Loucy (cell line): ENCODE measurements around the gene SLC27A3.

Experiments
- H2AFZ ChIP-seq: fragments of 200-600 bp; sonication (generic); 2 replicates; pipeline ENCODE4 v1.6.0; 2016; ENCODE audit warnings: antibody characterized with exemption, mild to moderate bottlenecking, low read length, moderate library complexity
- H3F3A ChIP-seq: fragments of 200-600 bp; 2 replicates; pipeline ENCODE4 v1.6.0; 2016; ENCODE audit warnings: antibody characterized with exemption, low read depth, mild to moderate bottlenecking
- H3K27me3 ChIP-seq: fragments of 200-600 bp; sonication (generic); 2 replicates; pipeline ENCODE4 v1.6.1; 2014; ENCODE audit warnings: low read length, mild to moderate bottlenecking; ENCODE audit not compliant: insufficient read depth, poor library complexity, severe bottlenecking
- H3K36me3 ChIP-seq: fragments of 200-600 bp; sonication (generic); 2 replicates; pipeline ENCODE4 v1.6.1; 2016; ENCODE audit warnings: low read length; ENCODE audit not compliant: insufficient read depth
- H3K4me1 ChIP-seq: fragments of 200-600 bp; sonication (generic); 2 replicates; pipeline ENCODE4 v1.5.1; 2014; ENCODE audit warnings: low read length, mild to moderate bottlenecking; ENCODE audit not compliant: insufficient read depth, poor library complexity, severe bottlenecking
- H3K4me2 ChIP-seq: fragments of 200-600 bp; sonication (generic); 2 replicates; pipeline ENCODE4 v1.6.0; 2014; ENCODE audit warnings: antibody characterized with exemption, low read length, low read depth, mild to moderate bottlenecking; ENCODE audit not compliant: poor library complexity, severe bottlenecking
- H3K4me3 ChIP-seq: fragments of 200-600 bp; sonication (generic); 2 replicates; pipeline ENCODE4 v1.5.1; 2014; ENCODE audit warnings: low read length, mild to moderate bottlenecking, mixed read lengths; ENCODE audit not compliant: poor library complexity, severe bottlenecking
- H3K79me2 ChIP-seq: fragments of 200-600 bp; sonication (generic); 2 replicates; pipeline ENCODE4 v1.6.1; 2014; ENCODE audit warnings: low read length; ENCODE audit not compliant: insufficient read depth
- H3K9ac ChIP-seq: fragments of 200-600 bp; sonication (generic); 2 replicates; pipeline ENCODE4 v1.6.0; 2014; ENCODE audit warnings: mild to moderate bottlenecking, low read depth, low read length, moderate library complexity; ENCODE audit not compliant: poor library complexity, severe bottlenecking
- H3K9me2 ChIP-seq: fragments of 200-600 bp; sonication (generic); replicated peaks from 2 replicates; pipeline ENCODE4 v1.6.1; 2016; ENCODE audit warnings: low read depth, low read length, mixed read lengths
- H3K9me3 ChIP-seq: fragments of 200-600 bp; sonication (generic); 2 replicates; pipeline ENCODE4 v1.6.1; 2014; ENCODE audit warnings: mild to moderate bottlenecking, antibody characterized with exemption, low read length, low read depth; ENCODE audit not compliant: insufficient read depth
- H4K20me1 ChIP-seq: fragments of 200-600 bp; sonication (generic); 2 replicates; pipeline ENCODE4 v1.6.0; 2014; ENCODE audit warnings: antibody characterized with exemption, low read length, mild to moderate bottlenecking; ENCODE audit not compliant: insufficient read depth, poor library complexity, severe bottlenecking
- EZH2phosphoT487 ChIP-seq: fragments of 200-600 bp; IDR thresholded peaks from 2 replicates; pipeline ENCODE4 v1.6.1; 2018; ENCODE audit warnings: antibody characterized with exemption, mild to moderate bottlenecking, moderate library complexity, borderline replicate concordance
- TF ChIP-seq, protein P1 (sequence below): fragments of 200-600 bp; sonication (generic); conservative IDR thresholded peaks from 2 replicates; pipeline ENCODE4 v1.5.1; 2014; ENCODE audit warnings: mild to moderate bottlenecking, antibody characterized with exemption, low read length

SLC27A3 gene

DNA sequence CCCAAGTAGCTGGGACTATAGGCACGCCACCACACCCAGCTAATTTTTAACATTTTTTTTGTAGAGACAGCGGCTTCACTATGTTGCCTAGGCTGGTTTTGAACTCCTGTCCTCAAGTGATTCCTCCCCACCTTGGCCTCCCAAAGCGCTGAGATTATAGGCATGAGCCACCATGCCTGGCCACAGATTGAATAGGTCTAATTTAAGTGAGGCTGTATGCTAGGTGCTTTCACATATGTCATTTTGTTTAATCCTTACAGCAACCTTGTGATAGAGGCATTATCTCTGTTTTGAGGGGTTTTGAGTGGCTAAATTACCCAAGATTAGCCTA is 40.2 kb upstream of the SLC27A3 start:
- no peak overlapping the region for H3K9ac ChIP-seq
- H3K4me1 ChIP-seq: peaks cover 10% of the 10 kb centered on the region
- H3K9me3 ChIP-seq: no peaks in the 10 kb centered on the region
- H3K27me3 ChIP-seq: no peaks in the 10 kb centered on the region
- H3K4me3 ChIP-seq: no peak overlapping the region
- H3K36me3 ChIP-seq: no peaks in the 10 kb centered on the region
- no peaks in the 10 kb centered on the region for H4K20me1 ChIP-seq
- no peak for TF ChIP-seq EZH2phosphoT487
- TF ChIP-seq, protein P1, sequence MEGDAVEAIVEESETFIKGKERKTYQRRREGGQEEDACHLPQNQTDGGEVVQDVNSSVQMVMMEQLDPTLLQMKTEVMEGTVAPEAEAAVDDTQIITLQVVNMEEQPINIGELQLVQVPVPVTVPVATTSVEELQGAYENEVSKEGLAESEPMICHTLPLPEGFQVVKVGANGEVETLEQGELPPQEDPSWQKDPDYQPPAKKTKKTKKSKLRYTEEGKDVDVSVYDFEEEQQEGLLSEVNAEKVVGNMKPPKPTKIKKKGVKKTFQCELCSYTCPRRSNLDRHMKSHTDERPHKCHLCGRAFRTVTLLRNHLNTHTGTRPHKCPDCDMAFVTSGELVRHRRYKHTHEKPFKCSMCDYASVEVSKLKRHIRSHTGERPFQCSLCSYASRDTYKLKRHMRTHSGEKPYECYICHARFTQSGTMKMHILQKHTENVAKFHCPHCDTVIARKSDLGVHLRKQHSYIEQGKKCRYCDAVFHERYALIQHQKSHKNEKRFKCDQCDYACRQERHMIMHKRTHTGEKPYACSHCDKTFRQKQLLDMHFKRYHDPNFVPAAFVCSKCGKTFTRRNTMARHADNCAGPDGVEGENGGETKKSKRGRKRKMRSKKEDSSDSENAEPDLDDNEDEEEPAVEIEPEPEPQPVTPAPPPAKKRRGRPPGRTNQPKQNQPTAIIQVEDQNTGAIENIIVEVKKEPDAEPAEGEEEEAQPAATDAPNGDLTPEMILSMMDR: no peak
- H3K4me2 ChIP-seq: no peak overlapping the region
- no peak overlapping the region for H2AFZ ChIP-seq
- peaks cover 11% of the 10 kb centered on the region; the same call in 1 of the 2 replicates for H3K79me2 ChIP-seq
- H3F3A ChIP-seq: no peaks in the 10 kb centered on the region
- no peaks in the 10 kb centered on the region for H3K9me2 ChIP-seq

DNA sequence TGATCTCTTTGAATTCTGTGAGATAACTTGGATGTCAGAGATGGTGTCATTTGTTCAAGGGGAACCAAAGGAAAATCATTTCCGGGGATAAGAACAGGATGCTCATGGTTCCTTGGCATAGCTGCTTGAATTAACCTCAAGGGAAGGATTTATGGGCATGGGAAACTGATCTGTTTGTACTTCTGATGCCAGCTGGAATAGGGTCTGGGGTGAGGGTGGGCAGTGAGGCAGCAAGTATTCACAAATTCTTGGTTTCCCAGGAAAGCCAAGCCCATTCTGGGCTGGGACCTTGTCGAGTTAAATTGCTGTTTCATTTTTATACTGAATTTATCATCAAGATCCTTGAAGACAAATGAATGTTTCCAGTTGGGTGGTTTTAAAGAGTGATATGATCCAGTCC is 33.2 kb upstream of the SLC27A3 start:
- Histone ChIP-seq H3K4me1 (no peaks in the 10 kb centered on the region), H3K9ac (no peak overlapping the region), H3K9me3 (no peaks in the 10 kb centered on the region), H3K36me3 (peaks cover 37% of the 10 kb centered on the region; the same call in 1 of the 2 replicates), H3F3A (no peaks in the 10 kb centered on the region), H2AFZ (no peak overlapping the region), H3K4me3 (no peak overlapping the region), H3K27me3 (no peaks in the 10 kb centered on the region), H3K79me2 (no peaks in the 10 kb centered on the region), H3K4me2 (no peak overlapping the region), H3K9me2 (no peaks in the 10 kb centered on the region), H4K20me1 (no peaks in the 10 kb centered on the region)
- no peak for TF ChIP-seq EZH2phosphoT487
- TF ChIP-seq, protein P1: no peak

DNA sequence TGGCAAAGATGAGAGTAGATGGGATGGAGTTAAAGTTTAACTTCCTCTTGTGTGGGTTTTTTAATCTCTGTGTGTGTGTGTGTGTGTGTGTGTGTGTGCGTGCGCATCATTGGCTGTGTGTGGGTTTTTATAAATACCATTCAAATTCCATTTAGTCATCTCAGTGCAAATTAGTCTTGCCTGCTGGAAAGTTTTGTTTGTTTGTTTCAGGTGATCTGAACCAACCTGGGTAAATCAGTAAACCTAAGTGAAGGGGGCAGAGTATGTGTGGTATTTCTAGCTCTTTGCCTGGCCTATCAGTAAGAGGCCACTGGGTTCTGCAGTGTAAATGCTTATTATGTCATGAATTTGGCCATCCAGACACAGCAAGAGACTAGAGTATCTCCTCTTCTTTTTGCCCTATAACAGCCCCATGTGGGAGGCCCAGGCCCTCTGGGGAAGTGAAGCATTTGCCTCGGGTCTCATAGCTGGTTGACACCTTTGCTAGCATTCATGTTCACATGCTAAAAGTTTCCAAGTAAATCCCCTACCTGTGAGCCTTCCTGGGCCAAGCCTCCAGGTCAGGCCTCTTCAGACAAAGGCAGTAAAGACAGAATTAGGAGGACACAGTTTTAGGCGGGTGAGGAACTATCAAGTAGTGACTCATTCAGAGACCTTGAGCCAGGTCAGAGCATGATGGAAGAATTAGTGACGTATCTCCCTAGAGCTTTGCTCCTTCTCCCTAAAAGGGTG is 32.6 kb upstream of the SLC27A3 start:
- no peak for TF ChIP-seq EZH2phosphoT487
- TF ChIP-seq, protein P1: no peak
- Histone ChIP-seq H3F3A (no peaks in the 10 kb centered on the region), H2AFZ (no peak overlapping the region), H3K4me3 (no peak overlapping the region), H3K9me3 (no peaks in the 10 kb centered on the region), H3K9ac (no peak overlapping the region), H3K4me1 (no peaks in the 10 kb centered on the region), H3K79me2 (no peaks in the 10 kb centered on the region), H3K4me2 (no peak overlapping the region), H4K20me1 (no peaks in the 10 kb centered on the region), H3K27me3 (no peaks in the 10 kb centered on the region), H3K9me2 (no peaks in the 10 kb centered on the region), H3K36me3 (peaks cover 43% of the 10 kb centered on the region; the same call in 1 of the 2 replicates)
